ENCODE data around the gene LAMA3. TPM values are rescaled to one million over a fixed set of nuclear protein-coding genes. Genes with fewer than 3 reads are reported as not detected.
A peak's percentile ranks its signal among the peaks of the same experiment; 100 is the strongest.

LAMA3 gene
- total and polyA plus RNA-seq, 2 donors (not counting 3 experiments of a cell fraction or from before 2014, with no cell fraction given) = 2.6 to 12.3 TPM

GRCh38 chr18:23982155-23983079 is 293.2 kb downstream of the LAMA3 start:
- no peaks in the 10 kb centered on the region for H3K79me2 ChIP-seq (ENCODE audit: control insufficient read depth, insufficient read depth, low read length)
- peak overlapping the region; percentile 13 for H2AFZ ChIP-seq (ENCODE audit: low read depth, low read length)
- BruUV-seq (replicated peaks) = no TSS peak
- no peak overlapping the region for H3K9ac ChIP-seq (replicated peaks; ENCODE audit: extremely low read depth, insufficient read depth, low read length)
- H3K4me1 ChIP-seq (ENCODE audit: control insufficient read depth, extremely low read depth, insufficient read depth, low read length) = no peaks in the 10 kb centered on the region
- no peaks in the 10 kb centered on the region for H3K9me1 ChIP-seq (replicated peaks; ENCODE audit: control insufficient read depth, extremely low read depth, insufficient read depth, low read length)
- FAIRE-seq (no peak), DNase-seq (ENCODE audit: low read depth, low spot score) (peak; percentile 32)
- peaks cover 5 to 16% of the 10 kb centered on the region in 2 experiments for H3K27me3 ChIP-seq (ENCODE audit: control insufficient read depth in 2 of 2, insufficient read depth in 2 of 2, low read length in 2 of 2)
- H3K36me3 ChIP-seq (ENCODE audit: control insufficient read depth in 2 of 2, extremely low read depth in 1 of 2, insufficient read depth in 2 of 2, low read length in 2 of 2) = no peaks in the 10 kb centered on the region
- TF ChIP-seq FOS (IDR thresholded peaks at IDR 0.05; ENCODE audit: borderline replicate concordance, insufficient read depth, low read length) (no peak), MAX (IDR thresholded peaks at IDR 0.05; ENCODE audit: insufficient read depth, insufficient read length) (no peak), EZH2 (IDR thresholded peaks at IDR 0.05; ENCODE audit: borderline replicate concordance, low read depth, low read length, severe bottlenecking) (no peak), POLR2AphosphoS5 (IDR thresholded peaks at IDR 0.05; ENCODE audit: insufficient read depth, low read depth, low read length) (no peak), MYC (IDR thresholded peaks at IDR 0.05; ENCODE audit: low read depth, low read length) (no peak), JUN (IDR thresholded peaks at IDR 0.05; ENCODE audit: borderline replicate concordance, insufficient read depth, insufficient read length, low read depth) (no peak), GATA2 (IDR thresholded peaks at IDR 0.05; ENCODE audit: insufficient read depth, insufficient read length, low read depth, low read length) (no peak), CTCF (IDR thresholded peaks at IDR 0.05; ENCODE audit: extremely low read depth in 1 of 2, insufficient read depth in 1 of 2, low read depth in 1 of 2, low read length in 2 of 2) (no peak), POLR2A (IDR thresholded peaks at IDR 0.05; ENCODE audit: low read depth, low read length) (no peak)
- H3K9me3 ChIP-seq (replicated peaks; ENCODE audit: control insufficient read depth, insufficient read depth, low read length) = no peaks in the 10 kb centered on the region
- no peak overlapping the region for H3K27ac ChIP-seq (ENCODE audit: insufficient read depth, low read depth, low read length)
- intact Hi-C loops (cut with micrococcal nuclease) (no loop called here), dilution Hi-C loops (cut with MboI; ENCODE audit: extremely low pct_ligation_motif_present, low sequenced_read_pairs) (no loop called here)
- no peaks in the 10 kb centered on the region for H4K20me1 ChIP-seq (replicated peaks; ENCODE audit: control insufficient read depth, extremely low read depth, insufficient read depth, low read length)
- H3K4me2 ChIP-seq (ENCODE audit: insufficient read depth, low read length) = no peak overlapping the region
- H3K4me3 ChIP-seq (replicated peaks in 1 of 3; ENCODE audit: insufficient read depth in 1 of 3, low read depth in 1 of 3, low read length in 3 of 3) = no peak overlapping the region
- ChIA-PET CTCF (interaction anchor here (0.8 to 1.3 kb wide), 2 partner anchors 16 to 194 kb away, joined by 3 to 4 read pairs; no protein-coding TSS in a partner anchor), POLR2A (no interaction called here)

Measured in endothelial cell of umbilical vein (primary cell).